Epithelial cell of proximal tubule (primary cell): ENCODE data around the gene ATP9A. TPM values are rescaled to one million over a fixed set of nuclear protein-coding genes. Genes with fewer than 3 reads are reported as not detected.

ENCODE experiments used
- DNase-seq: peaks from one replicate; pipeline ENCODE4 v3.0.0-alpha.2; 2011; ENCODE audit warnings: low read depth
- H3K4me3 ChIP-seq: 2 replicates; pipeline ENCODE4 v1.5.1; 2011; ENCODE audit warnings: low read depth, mild to moderate bottlenecking, low read length
- total RNA-seq: library from RNA; depleted of rRNA; stranded (reverse); fragments of >200 nt; gene quantifications from 2 replicates; pipeline ENCODE4 v1.2.3, GENCODE V29; 2015
- TF ChIP-seq, protein P1 (sequence below): conservative IDR thresholded peaks from 2 replicates; pipeline ENCODE4 v1.5.1; 2012; ENCODE audit warnings: low read depth, mild to moderate bottlenecking, low read length

ATP9A gene
- total RNA-seq, 1 donor from 2014 or later: 22.5 TPM

DNA sequence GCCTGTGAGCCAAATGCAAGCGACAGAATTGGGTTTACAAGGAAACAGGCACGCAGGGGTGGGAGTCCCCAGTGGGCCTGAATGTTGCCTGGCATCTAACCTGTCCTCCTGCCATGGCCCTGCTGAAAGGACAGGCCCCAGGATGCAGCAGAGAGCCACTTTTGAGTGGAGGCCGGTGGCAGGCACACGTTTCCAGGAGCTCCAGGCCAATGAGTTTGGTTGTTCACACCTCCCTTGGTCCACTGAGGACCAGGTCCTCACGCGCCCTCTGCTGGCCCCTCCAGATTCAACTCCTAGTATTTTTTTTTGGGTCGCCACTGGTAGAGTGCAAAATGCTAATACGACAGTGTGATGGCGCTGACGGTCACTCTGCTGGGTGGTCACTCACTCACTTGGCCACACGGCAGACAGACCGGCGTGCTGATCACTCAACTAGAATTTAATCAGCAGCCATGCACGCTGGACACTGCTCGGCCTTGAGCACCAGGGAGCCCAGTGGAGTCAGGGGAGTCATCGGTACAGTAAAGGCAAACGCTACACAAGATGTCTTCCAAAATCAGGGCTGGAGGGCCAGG, 143.9 kb downstream of the ATP9A start:
- H3K4me3 ChIP-seq: no peak overlapping the region
- no peak for DNase-seq
- TF ChIP-seq, protein P1, sequence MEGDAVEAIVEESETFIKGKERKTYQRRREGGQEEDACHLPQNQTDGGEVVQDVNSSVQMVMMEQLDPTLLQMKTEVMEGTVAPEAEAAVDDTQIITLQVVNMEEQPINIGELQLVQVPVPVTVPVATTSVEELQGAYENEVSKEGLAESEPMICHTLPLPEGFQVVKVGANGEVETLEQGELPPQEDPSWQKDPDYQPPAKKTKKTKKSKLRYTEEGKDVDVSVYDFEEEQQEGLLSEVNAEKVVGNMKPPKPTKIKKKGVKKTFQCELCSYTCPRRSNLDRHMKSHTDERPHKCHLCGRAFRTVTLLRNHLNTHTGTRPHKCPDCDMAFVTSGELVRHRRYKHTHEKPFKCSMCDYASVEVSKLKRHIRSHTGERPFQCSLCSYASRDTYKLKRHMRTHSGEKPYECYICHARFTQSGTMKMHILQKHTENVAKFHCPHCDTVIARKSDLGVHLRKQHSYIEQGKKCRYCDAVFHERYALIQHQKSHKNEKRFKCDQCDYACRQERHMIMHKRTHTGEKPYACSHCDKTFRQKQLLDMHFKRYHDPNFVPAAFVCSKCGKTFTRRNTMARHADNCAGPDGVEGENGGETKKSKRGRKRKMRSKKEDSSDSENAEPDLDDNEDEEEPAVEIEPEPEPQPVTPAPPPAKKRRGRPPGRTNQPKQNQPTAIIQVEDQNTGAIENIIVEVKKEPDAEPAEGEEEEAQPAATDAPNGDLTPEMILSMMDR: peak; percentile 70

DNA sequence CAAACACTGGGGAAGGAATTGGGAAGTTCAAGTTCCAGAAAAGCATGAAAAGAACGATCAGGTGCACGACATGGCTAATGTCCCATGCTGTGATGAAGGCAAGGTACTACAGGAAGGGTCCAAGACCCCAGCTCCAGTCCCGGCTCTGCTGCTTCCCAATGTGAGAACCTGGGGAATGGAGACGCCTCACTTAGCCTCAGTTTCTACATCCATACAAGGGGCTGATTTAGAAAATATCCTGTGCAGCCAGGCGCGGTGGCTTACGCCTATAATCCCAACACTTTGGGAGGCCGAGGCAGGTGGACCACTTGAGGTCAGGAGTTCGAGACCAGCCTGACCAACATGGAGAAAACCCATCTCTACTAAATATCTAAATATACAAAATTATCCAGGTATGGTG, 144.9 kb downstream of the ATP9A start:
- no peak for DNase-seq
- TF ChIP-seq, protein P1: no peak
- H3K4me3 ChIP-seq: no peak overlapping the region

DNA sequence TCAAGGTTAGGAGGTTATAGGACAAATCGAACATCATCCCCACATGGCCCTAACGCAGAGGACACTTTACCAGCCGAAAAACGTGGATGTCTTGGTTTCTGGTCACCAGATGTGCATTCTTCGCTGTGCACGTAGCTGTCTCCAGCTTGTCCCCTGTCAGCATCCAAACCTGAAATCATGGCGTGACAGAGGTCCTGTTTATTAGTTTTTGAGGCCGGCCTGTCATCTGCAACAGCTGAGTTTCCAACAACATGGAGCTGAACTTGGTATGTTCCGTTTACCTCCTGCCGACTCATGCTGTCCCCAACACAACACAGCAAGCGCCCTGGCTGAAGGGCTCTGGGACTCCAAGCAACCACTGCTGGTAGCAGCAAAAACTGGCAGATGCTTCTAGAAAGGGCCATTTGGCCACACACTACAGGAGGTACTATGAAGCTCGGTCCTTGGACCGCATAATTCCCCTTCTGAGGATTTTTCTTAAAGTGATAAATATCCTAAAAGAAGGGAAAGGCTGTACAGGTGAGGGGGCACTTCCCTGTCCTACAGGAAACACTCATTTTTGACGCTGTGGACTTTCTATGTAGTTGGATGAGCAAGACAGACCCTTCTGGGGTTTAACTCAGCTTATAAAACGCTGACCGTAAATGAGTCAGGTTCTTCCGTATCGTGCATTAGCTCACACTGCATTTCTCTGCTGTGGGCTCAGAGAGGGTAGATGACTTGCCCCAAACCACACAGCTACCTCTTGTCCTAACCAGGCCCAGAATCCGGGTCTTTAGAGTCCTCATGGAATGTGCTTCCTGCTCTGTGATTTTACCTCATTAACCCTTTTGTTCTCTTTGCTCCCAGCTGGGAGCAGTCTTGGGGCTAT, 146.0 kb downstream of the ATP9A start:
- H3K4me3 ChIP-seq: no peak overlapping the region
- TF ChIP-seq, protein P1: no peak
- no peak for DNase-seq

DNA sequence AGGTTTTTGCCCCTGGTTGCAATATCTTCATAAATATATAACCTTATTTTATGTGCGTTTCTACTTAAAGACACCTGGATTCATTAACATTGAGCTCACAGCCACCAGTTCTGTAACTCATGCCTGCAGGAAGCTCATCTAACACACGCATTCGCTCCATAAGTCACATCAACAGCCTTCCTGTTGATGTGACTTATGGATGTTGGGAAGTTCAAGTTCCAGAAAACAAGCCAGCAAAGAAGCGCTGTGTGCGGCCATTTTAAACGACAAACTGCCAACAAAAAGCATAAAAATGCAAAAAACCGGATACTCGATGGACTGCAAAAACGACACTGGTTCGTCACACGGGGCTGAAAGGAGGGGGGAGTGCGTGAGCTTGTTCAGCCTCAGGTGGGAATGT, 147.8 kb downstream of the ATP9A start:
- no peak overlapping the region for H3K4me3 ChIP-seq
- TF ChIP-seq, protein P1: no peak
- DNase-seq: no peak

DNA sequence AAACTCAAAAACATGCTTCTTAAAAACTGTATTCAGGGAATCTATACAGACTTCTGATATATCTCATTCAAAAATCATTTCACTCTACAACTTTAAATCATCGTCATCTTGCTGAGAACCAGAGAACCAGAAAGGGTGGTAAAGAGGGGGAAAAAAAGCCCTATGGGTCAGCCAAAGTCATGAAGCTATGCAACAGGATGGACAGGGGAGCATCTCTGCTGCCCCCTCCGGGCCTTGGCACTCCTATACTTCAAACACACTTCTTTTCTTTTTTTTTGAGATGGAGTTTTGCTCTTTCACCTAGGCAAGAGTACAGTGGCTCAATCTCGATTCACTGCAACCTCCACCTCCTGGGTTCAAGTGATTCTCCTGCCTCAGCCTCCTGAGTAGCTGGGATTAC, 152.1 kb downstream of the ATP9A start:
- H3K4me3 ChIP-seq: no peak overlapping the region
- TF ChIP-seq, protein P1: no peak
- no peak for DNase-seq

DNA sequence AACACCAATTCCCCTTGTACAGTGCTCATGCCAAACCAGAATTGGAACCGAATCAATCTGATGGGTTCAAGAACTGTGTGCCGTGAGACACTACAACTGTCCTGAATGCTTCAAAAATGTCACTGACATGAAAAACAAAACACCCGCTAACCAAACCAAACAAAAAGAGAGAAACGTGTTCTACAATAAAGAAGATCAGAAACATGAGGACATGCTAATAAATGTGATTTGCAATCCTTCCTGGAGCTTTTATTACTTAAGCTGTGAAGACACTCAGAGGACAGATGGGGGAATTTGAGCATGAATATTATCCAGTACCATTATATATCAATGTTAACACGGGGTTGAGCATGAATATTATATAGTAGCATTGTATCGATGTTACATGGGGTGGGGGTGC, 153.5 kb downstream of the ATP9A start:
- DNase-seq: no peak

More for the DNA sequence above, 153.5 kb downstream of the ATP9A start:
- H3K4me3 ChIP-seq: no peak overlapping the region
- TF ChIP-seq, protein P1: no peak
